Activated CD8-positive, alpha-beta memory T cell treated with anti-CD3 and anti-CD28 coated beads, Interleukin-2, amount 50 U/mL, for 1 hour (primary cell): Measurements from ENCODE around the gene ATP1A2.

Experiments
- DNase-seq: peaks from one replicate; pipeline ENCODE4 v3.0.0-alpha.2; 2020; ENCODE audit errors: extremely low read depth

Gene ATP1A2

GRCh38 chr1:160171980-160172379 is 56.4 kb downstream of the ATP1A2 start:
- DNase-seq, result no peak

DNA sequence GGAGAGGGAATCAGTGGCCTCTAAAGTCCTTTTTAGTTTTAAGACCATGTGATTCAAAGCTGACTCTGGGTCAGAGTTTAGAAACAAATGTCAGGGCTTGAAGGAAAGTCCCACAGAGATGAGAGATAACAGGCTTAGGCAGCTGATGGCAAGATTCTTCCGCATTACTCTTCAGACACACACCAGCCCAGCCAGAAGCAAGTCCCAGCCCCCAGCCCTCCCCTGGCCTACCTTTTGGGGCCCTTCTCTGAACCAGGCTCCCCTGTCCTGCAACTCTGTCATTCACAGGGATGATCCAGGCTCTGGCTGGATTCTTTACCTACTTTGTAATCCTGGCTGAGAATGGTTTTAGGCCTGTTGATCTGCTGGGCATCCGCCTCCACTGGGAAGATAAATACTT is 61.7 kb downstream of the ATP1A2 start:
- DNase-seq, result no peak

- DNase-seq, result no peak
These were observed 62.1 kb downstream of the ATP1A2 start for GRCh38 chr1:160177667-160178066.

DNA sequence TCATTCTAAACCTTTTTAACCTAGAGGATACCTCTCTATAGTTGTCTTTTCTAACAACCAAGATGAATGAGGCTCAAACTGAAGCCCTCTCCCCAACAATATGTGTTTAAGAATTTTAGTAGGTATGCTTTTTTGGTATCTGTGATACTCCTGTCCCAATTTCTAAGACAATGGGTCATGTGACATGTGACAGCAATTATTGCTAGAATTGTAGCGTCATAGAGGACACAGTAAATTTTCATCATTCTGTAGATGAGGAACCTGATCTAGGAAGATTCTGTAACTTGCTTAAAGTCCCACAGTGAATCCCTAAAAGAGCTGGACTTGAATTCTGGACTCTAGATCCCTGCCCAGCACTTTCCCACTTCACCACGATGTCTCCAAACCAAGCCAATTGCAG is 63.2 kb downstream of the ATP1A2 start:
- DNase-seq, result no peak

GRCh38 chr1:160179336-160179735 is 63.8 kb downstream of the ATP1A2 start:
- no peak for DNase-seq

DNA sequence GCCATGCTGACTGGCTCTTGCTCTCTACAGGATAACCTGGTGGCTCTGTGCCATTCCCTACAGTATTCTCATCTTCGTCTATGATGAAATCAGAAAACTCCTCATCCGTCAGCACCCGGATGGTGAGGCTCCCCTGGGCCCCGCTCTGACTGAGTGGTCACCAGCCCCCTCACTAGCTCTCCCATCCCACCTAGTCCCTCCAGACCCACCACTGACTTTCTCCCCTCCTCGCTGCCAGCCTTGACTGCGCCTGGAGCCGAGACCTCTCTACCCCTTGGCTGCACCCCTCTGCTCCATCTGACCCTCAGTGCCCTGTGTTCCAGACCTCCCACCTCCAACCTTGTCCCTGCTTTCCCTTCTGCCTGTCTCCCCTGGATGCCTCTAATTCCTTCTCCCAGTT is 70.7 kb downstream of the ATP1A2 start:
- no peak for DNase-seq

DNA sequence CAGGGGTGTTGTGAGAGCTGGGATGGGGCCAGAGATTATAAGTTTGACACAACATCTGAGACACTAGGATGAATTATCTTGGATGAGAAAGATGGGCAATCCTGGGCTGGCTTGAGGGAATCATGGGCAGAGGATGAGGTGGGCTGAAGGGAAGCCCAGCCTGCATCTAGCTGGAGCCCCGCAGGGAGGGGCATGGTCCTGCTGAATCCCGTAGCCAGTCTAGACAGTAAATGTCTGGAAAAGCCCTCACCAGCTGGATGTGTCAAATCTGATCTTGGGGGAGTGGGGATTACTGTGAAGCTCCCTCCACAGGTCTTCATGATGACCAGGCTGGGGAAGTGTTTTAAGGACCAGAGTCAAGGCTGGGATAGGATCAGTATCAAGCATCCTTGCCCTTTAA is 71.2 kb downstream of the ATP1A2 start:
- no peak for DNase-seq

- DNase-seq, result no peak
These were observed 71.8 kb downstream of the ATP1A2 start for GRCh38 chr1:160187407-160187806.

DNA sequence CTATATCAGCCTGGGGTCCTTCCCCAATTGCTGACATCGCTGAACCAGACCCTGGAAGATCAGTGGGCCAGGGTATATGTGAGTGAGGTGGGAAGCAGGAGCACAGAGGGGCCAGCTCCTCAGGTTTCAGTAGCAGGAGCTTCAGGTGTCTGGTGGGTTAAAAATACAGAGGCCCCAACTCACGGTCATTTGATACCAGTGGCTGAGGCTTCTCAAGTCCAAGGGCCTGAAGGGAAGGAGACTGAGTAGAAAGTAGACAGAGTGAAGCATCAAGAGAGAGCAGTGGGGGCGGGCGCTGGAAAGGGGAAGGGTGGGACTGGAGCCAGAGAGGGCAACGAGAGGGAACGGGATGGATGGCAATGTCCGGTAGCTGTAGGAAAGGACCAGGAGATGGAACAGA is 72.8 kb downstream of the ATP1A2 start:
- DNase-seq, result no peak

DNA sequence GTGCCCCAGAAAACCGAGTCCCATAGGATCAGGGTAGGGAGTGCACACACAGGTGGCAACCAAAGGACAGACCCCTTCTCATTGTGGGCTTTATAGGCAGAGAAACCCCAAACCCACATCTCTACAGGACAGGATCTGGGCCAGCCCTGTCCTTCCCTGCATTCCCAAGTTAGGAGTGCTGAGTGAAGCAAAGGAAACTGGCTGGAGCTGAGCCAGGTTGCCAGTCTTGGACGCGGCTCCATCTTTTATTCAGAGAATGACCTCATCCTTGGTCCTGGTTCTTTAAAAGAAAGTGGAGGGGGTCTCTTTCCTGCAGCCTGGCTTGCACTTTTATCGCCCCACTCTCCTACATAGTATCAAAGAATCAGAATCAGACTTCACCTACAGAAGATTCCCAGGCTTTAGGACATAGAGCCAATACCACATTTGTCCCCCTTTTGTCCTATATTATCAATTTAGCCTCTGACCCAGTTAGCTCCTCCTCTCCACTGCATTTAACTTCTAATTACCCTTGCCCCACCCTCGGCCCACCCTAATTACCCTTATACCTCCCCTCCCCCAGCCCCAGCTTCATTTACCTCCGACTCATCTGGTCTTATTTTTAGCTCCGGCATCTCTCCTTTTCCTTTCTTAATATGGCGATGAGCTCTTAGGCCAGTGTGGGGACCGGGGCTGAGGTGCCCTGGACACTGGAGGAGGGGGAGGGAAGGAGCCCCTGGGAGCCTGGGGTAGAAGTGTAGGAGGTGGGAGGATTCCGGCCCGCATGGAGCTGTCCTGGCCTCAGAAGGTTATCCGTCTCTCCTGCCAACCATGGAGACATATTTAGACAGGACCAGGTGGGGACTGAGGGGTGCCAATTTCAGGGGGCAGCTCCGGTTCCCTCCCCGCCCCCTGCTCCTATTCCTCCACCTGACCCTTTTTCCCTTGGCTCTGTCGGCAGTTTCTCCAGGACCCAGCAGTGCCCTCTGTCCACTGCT is 74.4 kb downstream of the ATP1A2 start, which contains the start of gene CASQ1:
CASQ1 (plus strand) TSS at position 927 of the 977 bp plus-strand sequence. CDS start 177 bp downstream, outside the sequence.
- DNase-seq, result no peak

GRCh38 chr1:160191756-160192155 is 76.2 kb downstream of the ATP1A2 start:
- DNase-seq, result no peak

DNA sequence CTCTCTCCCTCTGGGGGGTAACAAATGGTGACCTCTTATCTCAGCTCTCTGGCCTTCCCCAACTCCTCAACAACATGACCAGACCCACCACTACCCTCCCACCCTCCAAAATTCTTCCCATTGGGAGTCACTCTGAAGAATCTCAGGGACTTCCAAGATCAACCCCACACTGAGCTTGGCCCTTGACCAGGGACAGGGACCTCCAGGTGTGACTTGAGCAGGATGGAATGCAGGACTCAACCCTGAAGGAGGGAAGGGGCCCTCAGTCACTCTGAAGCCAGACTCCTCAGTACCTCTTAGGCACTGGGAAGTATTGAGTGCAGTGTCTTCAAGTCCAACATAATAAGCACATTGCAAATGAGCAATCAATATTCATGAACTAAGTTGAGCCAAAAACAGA is 76.7 kb downstream of the ATP1A2 start:
- DNase-seq, result no peak
